GM19193 (cell line): ENCODE results near the gene PRKG1.

ENCODE experiments used
- POLR2A ChIP-seq: IDR thresholded peaks from 4 replicates; pipeline ENCODE4 v1.6.1; 2011; ENCODE audit not compliant: insufficient read depth, insufficient read length; ENCODE audit errors: extremely low read depth

Gene PRKG1

DNA sequence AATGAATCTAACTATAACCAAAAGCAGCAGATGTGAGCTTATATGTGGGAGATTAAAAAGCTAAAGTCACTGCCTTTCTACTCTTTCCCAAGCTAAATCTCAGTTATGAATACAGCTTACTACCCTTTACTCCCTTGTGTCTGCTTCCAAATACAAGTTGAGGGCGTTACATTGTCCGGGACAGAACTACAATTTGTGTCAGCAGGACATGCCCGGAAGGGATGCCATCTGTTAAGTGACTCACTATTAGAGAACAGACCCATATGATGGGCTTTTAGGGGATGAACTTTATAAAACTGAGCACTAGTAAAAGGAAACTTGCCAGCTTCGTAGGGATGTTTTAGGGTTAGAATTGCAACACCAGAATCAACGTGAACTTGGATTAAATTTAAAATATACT, 924.8 kb downstream of the PRKG1 start:
- no peak for TF ChIP-seq POLR2A

DNA sequence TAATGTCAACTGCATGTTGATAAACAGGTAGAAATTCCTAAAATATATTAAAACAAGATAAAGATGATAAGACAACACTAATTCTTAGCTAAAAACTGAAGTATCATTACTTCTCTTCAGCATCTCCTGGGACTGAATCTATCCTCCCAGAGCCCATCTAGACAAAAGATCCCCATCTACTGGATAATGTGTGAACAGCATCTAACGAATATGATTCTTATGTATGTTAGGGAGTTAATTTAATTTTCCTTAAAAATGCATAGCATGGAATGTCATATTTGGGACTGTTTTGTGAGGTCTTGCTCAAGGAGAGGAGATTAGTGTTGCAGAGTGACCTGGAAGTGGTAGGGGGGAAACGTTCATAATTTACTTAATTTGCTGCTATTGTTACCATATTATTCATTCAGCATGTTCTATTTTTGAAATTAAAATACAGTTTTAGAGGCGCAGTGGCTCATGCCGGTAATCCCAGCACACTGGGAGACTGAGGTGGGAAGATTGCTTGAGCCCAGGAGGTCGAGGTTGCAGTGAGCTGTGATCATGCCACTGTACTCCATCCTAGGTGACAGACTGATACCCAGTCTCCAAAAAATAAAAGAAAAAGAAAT, 930.2 kb downstream of the PRKG1 start:
- no peak for TF ChIP-seq POLR2A

DNA sequence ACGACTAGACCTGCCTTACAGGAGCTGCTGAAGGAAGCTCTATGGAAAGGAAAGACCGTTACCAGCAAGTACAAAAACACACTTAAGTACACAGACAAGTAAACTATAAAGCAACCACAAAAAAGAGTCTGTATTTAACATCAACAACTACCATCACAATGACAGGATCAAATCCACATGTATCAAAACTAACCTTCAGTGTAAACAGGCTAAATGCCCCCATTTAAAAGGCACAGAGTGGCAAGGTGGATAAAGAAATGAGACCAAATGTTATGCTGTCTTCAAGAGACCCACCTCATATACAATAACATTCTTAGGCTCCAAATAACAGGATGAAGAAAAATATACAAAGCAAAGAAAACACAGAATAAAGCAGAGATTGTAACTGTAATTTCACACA, 932.8 kb downstream of the PRKG1 start:
- TF ChIP-seq POLR2A, result no peak

DNA sequence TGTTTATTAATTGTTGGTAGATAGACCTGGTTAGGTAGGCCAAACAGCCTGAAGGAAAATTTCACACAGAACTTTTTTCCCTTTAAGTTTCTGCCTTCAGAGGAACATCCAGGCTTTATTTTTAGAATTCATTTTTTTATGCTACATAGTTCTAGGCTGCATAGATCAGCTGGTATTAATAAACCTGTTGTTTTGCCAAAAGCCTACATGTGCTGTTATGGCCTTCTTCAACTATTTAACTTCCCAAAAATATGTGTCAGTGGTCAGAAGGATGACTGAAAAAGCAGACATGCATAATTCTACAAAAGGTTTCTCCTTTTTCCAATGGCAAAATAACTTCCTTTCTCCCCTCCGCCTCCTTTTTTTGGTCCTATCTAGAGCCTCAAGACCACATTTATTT, 936.8 kb downstream of the PRKG1 start:
- no peak for TF ChIP-seq POLR2A

DNA sequence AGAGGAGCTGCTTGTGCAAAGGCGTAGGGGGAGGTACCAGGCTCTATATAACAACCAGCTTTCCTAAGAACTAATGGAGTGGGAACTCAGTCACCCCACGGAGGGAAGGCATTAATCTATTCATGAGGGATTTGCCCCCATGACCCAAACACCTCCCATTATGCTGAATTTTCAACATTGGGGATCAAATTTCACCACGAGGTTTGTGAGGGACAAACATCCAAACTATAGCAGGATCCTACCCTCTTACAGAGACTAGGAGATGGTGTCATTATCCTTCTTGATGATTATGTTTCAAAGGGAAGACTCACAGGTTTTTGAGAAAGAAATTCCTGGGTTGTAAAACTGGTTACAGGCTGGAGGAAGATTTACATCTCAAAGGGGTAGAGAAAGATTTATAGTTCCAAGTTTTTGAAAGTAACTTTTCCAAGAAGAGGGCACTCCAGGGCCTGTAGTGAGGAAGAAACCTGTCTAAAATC, 944.8 kb downstream of the PRKG1 start:
- no peak for TF ChIP-seq POLR2A

DNA sequence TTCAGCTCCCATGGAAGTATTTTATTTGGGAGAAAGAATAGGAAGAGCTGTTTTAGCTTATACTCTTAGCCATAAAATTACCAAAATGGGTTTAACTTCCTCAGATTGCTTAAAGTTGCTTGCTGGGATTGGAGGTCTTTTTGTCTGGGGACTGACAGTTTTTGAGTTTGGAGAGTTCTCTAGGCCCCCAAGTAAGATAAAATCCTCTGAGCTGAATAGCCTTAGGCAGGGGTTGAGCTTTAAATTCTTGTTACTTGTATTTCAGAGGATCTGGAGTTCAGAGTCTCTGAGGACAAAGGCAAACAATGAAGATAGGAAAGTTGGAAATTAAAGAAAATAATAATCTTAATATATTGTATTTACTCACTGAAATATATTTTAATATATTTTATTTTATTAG, 945.4 kb downstream of the PRKG1 start:
- TF ChIP-seq POLR2A, result no peak

DNA sequence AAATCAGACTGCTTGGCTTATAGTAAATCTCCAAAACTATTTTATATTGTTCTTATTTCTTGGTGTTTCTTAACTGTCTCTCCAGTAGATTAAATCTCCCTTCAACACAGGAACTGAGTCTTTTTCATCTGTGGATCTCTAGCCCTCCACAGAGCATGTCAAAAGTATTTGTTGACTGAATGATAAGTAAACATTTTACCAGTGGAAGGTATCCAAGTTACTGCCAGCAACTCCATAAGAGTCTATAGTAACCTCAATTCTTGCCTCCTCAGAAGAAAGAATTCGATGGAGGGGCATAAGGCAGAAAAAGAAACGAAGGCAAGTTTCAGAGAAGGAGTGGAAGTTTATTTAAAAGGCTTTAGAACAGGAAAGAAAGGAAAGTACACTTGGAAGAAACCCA, 945.9 kb downstream of the PRKG1 start:
- no peak for TF ChIP-seq POLR2A

DNA sequence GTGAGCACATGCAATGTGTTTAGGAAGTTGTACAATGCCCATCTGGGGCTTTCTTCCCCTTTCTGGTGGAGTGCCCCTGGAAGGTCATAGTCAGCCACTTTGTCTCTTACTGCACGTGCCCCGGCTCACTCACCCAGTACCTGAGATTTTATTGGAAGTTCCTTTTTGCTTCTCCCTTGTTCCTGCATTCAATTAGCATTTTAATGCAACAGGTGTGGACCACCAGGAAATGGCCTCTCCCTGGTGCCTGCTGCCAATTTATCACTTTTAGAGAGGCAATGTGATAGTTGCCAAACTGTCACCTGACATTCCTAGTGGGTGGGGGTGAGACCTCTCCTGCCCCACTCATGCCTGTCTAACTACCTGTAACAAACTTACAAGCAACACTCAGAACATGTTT, 946.4 kb downstream of the PRKG1 start:
- no peak for TF ChIP-seq POLR2A

DNA sequence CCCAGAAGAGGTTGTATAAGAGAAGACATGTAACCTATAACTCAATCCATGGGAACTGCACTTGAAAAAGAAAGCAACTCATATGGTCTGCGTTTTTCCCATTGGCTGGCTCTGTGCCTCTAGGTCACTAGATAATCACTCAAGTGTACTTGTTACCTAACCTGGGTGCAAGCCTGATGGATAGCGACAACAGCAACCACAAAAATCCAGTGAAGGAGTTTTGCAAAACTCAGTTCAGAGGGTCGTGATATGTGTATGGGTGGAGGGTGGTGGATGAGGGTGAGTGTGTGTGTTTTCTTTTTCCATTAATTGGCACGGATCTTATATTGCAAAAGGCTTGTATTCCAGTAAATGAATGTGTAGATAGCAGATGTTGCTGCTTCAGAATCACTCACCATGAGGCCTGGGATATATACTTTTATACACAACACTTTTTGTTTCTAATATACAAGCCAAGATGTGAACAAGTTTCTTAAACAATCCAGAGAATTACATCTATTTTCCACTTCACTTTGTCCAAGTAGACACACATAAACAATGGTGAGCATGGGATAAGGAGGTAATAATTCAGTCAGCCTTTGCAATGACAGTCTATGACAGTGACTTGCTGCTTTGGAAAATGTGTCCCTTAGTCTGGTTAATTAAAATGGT, 952.9 kb downstream of the PRKG1 start:
- no peak for TF ChIP-seq POLR2A

DNA sequence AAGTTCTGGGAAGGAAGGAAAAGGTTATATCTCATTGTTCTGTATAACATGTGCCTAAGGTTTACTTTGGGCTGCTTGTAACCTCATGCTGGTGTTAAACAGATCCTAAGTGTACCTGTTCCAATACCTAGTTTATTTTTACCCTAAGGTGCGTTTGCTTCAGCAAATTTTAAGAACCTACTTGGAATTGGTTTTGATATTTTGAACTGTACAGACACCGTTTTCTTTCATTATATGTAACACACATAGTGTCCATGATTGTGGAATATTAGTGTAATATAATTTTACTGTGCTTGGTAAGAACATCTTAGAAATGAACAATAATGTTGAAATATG, 954.2 kb downstream of the PRKG1 start:
- no peak for TF ChIP-seq POLR2A

DNA sequence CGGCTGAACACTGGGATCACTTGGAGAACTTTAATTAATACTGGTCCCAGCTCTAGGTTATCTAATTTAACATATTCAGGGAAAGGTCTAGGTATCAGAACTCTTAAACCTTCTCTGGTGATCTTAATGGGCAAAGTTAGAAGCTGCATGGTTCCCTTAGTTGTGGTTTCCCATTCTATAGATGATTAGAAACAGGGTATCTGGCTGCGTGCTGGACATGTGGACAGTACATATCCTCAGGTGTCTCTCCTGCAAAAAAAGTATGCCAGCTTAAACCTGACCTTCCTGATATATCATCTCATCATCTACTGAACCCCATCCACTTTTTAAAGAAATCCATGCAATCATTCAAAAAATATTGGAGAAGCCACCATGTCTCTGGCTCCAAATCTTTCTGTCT, 955.3 kb downstream of the PRKG1 start:
- no peak for TF ChIP-seq POLR2A

DNA sequence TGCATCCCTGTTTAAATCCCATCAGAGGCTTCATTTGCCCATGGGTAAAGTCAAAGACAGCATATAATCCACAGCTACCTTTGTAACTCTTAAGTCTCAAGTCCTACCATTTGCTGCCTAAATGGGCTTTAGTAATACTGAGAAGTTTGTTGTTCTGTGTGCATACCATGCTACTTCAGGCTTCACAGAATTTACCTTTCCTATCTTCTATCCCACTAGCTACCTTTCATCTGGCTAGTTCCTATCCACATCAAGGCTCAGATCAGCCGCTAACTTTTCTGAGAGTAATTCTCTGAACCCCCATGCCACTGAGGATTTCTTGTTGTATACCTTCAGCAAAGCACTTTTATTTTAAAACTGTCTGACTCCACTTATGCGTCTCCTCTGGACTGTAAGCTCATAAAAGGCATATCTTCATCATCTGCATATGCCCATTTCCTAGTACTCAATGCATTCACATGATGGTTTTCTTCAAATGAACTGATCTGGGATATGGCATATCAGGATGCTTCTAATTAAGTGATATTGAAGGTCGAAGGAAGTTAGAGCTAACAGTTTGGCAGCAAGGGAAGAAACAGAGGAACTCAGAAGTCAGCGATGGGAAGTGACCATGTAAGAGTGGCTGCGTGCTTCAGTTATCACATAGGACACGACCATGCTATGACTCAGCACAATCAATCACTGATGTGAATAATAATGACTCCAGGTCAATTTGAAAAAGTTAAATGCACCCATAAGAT, 955.9 kb downstream of the PRKG1 start:
- TF ChIP-seq POLR2A, result no peak

DNA sequence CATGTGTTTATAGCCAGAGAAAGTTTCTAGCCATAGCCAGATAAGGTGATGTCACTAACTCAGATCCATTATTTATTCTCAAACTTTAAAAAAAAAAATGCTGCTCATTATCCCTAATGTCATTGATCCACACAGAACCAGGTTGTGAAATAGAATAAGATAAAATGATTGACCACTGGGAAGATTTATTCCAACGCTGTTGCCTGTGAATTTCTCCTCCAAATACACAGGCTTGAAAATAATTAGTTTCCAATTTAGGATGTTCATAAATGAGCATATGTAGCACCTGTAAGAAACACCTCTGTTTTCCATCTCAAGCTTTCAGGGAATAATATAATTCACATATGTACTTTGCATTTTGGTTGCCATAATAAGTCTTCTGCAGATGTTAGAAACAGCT, 956.7 kb downstream of the PRKG1 start:
- TF ChIP-seq POLR2A, result no peak

DNA sequence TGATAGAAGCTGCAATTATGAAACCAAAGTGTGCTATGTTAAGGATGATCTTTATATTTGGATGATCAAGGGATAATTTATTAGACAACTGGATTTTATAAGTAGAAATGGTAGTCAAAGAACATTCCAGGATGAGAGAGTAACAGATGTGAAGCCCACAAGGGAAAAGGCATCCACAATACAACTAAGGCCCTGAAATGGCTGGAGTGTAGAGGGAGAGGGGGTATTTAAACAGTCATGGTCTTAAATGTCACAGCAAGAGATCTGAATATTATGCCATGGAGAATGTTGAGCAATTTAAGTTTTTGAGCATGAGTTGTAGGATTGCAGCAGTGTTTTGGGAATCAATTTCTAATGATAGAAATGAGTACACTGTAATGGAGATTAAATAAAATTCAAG, 957.5 kb downstream of the PRKG1 start:
- no peak for TF ChIP-seq POLR2A

DNA sequence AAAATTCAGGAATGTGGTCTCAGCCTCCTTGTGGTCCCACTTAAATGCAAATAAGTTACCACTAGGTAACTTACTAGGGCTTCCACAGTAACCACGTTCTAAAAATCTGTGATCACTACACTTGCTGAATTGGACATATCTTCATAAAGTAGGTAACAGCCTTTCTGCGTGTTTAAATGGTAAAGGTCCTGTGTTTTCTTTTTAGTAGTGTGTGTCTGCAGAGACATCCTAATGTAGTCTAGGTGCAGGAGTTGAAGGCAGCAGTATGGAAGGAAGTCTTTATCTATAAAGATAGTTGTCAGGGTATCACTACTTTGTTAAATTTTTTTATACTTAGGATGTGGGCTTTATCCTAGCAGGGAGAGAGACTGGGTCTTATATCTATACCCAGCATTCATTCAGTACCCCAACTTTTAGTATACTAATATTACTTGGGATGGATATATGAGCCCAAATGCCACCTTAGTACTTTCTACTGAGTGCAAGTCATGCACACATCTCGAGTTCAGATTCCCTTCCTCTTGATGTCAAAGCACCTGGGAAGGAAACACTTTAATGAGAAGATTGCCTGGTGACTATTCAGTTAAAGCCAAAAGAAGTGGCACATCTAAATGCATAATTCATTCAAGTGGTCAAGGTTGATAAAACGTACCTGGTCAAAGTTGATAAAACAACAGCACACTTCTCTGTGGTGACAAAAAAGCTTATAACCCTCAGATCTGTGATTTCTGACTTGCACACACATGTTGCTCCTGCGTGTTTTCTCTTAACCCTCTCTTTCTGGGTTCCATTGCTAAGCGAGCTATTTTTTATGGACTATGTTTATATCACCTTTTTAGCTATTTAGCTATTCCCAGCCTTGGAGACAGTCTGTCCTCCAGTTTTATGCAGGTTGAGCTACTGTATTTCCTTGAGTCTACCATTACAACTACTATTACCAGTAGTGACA, 958.7 kb downstream of the PRKG1 start:
- TF ChIP-seq POLR2A, result no peak
